RKO (cell line): Measurements from ENCODE around the gene C3orf70.

Experiments used
- DNase-seq: peaks from one replicate; pipeline ENCODE4 v3.0.0-alpha.2; 2016; ENCODE audit warnings: low spot score

Gene C3orf70, protein sequence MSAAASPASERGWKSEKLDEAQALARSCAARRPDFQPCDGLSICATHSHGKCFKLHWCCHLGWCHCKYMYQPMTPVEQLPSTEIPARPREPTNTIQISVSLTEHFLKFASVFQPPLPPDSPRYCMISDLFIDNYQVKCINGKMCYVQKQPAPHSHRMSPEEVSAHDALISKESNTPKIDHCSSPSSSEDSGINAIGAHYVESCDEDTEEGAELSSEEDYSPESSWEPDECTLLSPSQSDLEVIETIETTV

DNA sequence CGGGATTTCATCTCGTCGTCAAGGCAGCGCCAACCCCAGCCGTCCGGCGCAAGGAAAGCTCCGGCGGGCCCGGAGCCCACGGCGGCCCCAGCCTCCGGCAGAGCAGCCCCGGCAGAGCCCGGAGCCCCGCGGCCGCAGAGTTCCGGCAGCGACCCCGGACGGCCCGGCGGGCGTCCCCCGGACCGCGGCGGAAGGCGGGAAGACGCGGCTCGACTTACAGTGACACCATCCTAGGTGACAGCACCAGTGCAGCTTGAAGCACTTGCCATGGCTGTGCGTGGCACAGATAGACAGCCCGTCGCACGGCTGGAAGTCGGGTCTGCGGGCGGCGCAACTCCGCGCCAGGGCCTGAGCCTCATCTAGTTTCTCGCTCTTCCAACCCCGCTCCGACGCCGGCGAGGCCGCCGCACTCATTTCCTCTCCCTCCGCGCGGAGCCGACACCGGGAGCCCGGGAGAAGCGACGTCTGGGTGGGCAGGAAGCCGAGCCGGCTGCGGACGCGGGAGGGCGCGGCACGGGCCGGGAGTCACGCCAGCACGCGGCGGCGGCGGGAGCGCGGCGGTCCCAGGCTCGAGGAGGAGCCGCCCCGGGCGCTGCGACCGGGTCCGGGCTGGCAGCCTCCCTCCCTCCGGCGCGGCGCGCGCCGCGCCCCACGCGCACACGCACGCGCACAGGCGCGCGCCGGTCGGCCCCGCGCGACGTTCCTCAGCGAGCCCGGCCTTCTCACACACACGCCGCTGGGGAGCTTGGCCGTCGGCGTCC lies at the start of gene C3orf70:
C3orf70 (minus strand) TSS at position 651 of the 761 bp plus-strand sequence; CDS start at position 414, 237 bp downstream.
- DNase-seq = no peak

DNA sequence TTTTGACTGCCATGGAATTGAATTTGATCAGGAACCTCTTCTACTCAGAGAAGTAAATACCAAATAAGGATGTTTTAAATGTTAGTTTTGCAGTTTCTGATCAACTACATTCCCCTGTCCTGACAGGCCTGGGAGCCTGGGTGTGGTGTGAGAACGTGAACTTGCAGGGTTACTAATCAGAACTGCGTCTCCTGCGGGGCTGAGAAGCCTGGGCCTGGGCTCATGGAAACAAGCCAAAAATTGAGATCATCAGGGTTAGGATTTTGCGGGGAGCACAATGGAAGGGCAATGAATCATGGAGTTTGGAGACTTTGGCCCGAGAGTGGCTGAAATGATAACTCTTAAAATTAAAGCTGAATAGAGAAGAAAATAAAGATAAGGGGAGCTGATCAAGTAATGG lies 47.8 kb upstream of the C3orf70 start:
- DNase-seq = peak; percentile 12

DNA sequence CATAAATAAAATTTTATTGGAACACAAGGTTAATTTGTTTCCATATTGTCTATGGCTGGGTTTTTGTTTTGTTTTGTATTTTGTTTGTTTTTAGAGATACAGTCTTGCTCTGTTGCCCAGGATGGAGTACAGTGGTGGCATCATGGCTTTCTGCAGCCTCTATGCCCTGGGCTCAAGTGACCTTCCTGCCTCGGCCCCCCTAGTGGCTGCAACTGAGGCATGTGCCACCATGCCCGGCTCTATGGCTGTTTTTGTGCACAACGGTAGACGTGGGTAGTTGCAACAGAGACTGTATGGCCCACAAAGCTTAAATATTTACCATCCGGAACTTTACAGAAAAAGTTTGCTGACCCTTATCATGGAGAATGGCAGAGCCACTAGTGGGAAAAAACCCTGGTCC lies 46.8 kb upstream of the C3orf70 start:
- DNase-seq = no peak

DNA sequence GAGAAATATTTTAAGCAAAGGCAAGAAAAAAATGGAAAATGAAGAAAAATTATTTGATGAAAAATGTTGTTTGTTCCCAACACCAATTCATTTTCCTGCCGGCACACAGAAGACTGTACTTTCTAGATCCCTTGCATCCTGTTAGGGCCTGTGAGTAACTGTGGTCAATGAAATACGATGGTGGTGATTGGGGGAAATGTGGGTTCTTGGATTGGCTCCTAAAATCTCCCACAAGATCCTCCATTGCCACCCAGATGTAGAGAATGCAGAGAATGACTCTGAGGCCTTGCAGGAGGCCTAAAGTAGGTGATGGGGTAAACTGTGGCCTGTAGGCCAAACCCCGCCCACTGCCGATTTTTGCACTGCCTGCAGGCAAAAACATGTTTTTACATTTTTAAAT lies 46.3 kb upstream of the C3orf70 start:
- DNase-seq = no peak

DNA sequence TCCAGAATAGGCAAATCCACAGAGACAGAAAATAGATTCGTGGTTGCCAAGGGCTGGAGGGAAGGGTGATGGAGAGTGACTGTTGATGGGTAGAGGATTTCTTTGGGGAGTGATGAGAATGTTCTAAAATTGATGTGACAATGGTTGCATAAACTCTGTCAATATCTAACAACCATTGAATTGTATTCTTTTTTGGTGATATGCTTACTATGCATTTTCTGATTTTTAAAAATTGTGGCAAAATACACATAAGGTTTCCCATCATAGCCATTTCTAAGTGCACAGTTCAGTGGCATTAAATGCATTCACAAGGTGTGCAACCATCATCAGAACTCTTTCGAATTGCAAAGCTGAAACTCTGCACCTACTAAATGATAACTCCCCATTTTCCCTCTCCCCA lies 44.2 kb upstream of the C3orf70 start:
- no peak for DNase-seq

DNA sequence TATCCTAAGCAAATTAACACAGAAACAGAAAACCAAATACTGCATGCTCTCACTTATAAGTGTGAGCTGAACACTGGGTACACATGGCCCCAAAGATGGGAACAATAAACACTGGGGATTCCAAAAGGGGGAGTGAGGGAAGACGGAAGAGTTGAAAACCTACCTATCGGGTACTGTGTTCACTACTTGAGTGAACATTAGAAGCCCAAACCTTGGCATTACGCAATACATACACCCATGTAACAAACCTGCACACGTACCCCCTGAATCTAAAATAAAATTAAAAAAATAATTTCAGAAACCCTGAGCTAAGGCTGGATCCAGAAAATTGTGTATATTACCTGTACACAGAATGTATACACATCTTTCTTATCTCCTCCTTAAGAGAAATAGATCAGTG lies 42.8 kb upstream of the C3orf70 start:
- no peak for DNase-seq

DNA sequence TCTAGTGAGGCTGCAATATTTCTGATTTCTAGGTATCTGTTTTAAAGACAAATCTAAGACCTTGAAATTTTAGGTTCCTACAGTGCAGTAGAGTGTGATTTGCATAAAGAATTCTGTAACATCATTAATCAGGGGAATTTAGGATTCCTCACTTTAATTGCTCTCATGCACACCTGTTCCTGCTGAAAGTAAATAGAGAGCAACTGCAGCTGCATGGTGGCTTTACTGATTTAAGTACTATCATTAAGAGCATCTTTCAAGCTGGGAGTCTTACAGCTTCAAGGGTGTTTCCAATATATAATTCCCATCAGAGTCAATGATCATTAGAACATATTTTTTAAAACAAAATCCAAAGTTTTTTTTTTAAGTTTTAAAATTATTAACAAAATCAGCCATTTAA lies 36.0 kb upstream of the C3orf70 start:
- no peak for DNase-seq

DNA sequence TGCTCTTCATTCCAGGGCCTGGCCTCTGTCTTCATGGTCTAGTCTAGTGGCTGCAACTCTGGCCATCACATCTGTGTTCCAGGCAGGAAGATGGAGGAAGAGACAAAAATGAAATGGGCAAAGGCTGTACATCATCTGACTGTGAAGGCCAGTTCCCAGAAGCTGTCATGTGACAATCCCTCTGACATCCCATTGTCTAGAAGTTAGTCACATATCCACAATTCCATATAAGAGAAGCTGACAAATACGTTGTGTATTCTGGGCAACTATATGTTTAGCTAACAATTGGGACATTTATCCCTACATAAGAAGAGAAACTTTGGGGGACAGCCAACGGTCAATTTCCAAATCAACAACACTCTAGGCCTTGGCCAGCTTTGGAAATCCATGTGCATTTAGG lies 34.5 kb upstream of the C3orf70 start:
- DNase-seq = peak; percentile 2

DNA sequence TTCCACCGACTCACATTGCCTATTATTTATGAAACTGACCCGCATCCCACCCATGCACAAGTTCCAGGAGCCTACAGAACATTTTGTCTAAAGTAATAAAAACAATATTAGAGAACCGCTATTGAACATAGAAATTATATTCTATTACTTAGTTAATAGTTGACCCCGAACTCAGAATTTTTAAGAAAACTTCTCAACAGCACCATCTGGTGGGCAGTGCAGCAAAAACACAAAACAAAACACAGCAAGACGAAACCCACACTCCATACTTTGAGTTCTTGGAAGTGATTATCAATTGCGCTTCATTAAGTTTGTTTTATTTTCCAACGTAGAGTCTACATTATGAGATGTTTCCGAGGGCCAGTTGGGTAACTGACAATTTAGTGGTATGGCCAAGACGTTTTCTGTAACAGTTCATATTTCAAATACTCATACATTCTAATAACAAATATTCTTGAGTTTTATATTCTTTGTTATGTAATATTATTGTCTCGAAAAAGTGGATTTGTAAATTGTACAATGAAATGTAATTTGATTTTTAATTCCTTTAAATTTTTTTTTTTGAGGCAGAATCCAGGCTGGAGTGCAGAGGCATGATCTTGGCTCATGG lies 24.0 kb upstream of the C3orf70 start:
- peak; percentile 31 for DNase-seq

DNA sequence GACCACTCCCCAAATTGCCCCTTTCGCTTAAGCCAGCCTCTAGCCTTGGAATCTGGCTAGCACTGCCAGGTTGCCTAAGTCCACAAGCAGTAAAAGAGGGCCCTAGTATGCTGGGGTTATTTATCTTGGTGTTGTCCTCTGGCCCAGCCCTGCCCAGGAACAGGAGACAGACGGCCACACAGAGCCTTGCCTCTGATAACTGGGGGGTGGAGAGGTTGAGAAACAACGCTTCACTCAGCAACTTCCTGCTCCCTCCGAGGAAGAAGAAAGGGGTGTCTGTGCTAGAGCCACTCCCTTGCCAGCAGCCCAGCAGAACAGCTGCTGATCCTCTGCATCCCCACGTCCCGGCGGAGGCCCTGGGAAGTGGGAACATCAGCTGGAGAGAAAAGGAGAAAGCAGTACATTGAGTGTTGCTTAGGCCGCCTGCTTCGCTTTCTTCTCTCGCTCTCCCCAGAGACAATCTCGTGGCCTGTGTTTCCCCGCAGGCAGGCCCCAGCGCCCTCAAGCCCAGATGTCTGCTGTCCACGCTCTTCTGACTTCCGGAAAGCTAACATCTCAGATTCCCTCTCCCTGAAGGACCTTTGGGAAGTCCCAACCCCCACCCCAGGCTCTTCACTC lies 22.6 kb upstream of the C3orf70 start:
- DNase-seq = no peak

DNA sequence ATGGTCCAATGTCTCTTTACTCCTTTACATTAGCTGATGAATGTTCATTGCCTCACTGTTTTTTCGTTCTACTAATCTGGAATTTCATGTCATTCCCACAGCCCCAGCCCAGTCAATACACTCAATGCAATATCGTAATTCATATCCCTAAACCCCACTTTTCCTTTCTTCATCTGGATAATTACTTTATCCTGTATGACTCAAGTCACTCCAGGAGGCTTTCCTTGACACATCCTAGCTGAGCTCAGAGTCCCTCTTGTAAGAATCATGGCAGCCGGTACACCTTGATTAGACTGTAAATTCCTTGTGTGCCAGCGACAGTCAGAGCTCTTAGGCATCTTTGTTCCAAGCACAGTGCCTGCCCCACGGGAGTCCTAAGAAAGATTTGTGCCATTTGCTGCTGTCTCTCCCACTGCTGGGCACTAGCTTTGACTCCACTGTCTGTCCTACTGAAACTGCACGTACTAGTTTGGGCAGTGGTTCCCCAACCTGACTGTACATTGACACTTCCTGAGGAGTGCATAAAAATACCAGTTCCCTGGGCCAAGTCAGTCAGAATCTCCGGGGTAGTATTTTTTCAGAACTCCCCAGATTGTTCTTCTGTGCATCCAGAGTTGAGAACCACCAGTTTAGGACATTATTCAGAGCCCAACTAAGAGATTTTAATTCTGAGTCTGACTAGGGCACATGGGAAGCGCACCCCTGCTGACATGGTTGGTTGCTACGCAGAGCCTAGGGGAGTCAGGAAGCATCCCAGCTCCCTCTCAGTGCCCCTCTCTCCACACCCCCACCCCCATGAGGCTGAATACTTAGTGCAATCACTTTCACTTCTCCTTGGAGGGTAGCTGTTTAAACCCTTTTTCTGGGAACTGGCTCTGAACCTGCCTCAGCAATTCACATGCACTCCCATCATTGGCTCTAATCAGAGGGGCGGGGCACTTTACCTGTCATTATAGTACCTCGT lies 19.5 kb upstream of the C3orf70 start:
- DNase-seq = no peak

DNA sequence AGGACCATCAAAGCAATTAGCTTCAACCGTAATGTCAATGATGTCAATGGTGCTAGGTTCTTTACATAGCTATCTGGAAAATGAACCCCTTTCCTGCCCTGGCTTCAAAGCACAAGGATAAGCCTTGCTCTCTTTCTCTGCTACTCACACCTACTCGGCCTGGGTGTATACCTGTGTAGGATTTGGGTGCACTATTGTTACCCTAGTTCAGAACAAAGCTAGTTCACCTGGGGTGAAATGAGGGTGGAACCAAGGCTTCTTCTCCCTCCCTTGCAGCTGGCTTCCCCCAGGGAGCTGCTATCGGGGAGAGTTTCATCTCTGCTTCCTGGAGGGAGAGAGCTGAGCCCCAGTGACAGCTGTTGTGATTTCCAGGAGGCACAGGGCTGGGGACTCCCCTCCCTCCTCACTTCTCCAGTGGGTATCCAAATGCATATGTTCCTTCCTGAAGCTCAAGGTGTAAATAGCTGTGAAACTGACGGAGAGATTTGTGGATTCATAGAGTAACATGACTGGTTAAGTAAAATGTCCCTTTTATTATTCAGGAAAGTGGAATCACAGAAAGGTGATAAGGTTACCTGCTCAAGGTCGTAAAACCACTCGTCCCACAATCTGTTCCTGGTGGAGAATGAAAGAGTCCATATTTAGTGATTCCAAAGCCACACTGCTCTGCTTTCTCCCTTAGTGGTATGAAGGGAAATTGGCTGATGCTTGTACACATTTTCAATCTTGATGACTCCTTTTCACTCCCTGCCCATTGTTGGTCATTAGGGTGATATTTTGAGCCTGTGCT lies 11.8 kb upstream of the C3orf70 start:
- DNase-seq = no peak

DNA sequence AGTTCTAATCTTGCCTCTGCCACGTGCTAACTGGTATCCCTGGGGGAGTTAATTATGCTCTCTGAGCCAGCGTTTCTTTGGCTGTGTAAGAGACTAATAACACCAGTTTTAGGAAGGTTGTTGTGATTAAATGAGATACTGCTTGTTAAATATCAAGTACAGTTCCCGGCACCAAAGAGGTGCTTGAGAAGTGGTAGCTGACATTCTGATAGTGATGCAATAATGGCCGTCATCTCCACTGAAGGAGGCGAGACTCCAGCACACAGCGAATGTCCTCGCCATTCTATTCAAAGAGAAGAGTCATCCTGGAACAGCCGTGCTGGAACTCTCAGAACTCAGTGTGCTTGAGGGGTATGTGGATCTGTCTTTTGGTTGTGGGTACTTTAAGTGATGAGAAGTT lies 9.8 kb upstream of the C3orf70 start:
- no peak for DNase-seq

DNA sequence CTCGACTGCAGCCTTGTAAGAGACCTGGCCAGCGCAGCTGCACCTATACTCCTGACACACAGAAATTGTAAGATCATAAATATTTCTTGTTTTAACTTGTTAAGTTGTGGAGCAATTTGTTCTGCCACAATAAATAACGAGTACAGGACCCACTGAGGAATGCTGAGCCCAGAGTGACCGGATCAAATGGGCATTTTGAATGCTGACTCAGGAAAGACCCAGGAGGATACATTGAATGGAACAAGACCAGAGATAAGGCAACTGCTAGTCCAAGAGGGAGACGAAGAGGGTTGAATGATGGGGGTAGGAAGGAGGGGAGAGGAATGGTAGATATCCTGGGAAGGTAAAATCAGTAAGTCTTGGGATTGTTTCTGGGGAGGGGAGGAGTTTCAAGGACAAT lies 8.9 kb upstream of the C3orf70 start:
- DNase-seq = no peak

DNA sequence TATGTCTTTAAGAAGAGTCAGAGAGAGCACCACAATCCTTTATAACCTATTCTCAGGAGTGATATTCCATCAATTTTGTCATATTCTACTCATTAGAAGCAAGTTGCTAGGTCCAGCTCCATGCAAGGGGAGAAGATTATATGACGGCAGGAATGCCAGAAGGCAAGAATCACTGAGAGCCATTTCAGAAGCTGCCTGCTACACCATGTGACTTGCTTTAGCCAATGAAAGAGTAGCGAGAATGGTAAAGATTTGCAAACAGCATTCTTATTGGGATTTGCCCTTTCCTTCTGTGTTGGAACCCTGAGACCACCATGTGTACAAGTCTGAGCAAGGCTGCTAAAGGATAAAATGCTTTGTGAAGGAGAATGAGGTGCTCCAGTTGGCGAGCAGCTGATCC lies 4.5 kb upstream of the C3orf70 start:
- no peak for DNase-seq

DNA sequence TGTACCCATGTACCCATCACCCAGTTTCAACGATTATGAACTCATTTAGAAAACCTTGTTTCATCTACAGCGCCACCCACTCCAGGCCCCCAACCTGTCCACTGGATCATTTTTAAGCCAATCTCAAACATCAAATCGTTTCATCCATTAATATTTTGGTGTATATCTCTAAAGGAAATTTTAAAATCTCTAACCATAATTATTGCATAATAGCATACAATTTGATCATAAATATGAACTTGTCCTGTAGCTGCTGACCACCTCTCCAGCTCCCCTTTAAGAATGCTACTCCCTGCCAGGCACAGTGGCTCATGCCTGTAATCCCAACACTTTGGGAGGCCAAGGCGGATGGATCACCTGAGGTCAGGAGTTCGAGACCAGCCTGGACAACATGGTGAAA lies 2.8 kb upstream of the C3orf70 start:
- DNase-seq = no peak

DNA sequence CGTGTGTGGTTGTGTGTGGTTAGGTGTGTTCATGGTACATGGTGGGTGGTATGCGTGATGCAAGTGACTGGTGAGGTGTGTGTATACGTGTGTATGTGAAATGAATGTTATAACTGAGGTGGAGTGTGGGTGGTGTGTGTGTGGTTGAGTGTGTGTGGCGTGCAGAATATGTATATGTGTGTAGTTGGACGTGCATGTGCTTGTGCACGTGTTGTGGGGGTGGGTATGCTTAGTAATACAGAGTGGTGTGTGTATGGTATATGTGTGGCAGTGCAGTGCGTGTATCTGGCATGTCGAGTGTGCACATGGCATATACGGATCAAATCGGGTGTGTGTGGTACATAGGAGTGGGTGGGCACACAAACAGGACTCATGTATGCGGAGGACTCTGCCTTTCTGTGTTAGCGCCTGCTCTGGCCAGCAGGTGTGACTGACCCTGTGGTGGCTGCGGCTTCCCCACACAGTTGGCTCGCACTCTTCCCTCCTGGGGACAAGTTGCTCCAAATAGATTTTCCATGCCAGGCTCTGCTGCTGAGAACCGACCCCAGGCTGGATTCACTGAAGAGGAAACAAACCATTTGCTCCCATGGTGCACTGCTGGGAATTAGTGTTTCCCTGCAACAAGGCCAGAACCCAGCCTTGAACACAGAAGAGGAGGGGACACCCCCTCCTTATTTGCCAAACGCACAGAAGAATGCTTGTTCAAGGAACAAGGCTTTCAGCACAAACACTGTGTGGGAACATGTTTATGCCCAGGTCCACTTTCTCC lies 1.2 kb upstream of the C3orf70 start:
- no peak for DNase-seq

DNA sequence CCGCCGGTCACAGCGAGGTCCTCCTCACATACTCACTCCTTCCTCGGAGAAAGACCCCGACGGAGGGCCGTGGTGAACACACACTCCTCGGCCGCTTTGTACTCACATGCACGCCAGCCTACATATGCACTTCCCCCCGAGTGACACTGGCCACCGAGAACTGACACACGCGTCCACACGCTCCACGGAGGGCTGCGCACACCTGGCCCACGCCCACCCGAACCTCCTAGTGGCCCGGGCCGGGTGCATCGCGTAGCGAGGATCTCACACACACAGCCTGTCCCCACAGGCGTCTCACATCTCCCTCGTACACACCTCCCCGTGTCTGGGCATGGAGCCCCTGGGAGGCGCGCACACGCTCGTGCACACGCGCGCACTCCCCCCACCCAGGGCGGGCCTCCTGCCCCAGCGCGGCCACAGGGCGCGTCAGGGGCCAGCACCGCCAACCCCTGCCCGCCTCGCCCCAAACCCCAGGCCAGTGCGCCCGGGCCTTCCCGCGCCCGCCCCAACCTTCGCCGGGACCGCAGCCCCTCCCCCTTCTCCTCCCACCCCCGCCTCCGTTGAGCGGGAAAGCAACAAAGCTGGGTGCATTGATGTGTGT lies 411 bp upstream of the C3orf70 start:
- no peak for DNase-seq

DNA sequence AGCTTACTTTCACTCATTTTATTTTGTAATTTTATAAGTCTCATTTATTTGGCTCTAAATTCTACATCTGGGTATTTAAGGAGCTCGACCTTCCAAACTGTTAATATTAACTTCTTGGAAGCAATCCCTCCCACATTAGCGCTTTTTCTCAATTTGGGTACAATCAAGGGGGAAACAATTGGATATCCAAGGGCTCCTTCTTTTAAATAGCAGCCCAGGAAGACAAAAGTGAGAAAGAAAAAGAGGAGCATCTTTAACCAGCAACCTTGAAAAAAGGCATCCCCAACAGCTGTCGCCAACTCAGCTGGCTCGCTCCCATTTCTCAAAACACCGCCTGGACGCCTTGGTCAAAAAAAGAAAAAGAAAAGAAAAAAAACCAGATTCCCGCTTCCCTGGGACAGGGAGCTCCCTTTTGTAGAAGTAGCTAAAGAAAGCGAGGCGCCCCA lies 873 bp downstream of the C3orf70 start:
- DNase-seq = no peak
